T-cell (primary cell): Measurements from ENCODE around the gene LRRFIP2. TPM values are rescaled to one million over a fixed set of nuclear protein-coding genes. Genes with fewer than 3 reads are reported as not detected.

ENCODE experiments used
- ATAC-seq, 4 experiments: fragments of 200-7000 bp in 3 of 4; fragments of 150-1000 bp in 1 of 4; cut with Tn5 transposase; replicated peaks in 1 of 4; 1 replicate in 3 of 4; 2 replicates in 1 of 4; pipeline ENCODE4 v1.10.0; 2021; ENCODE audit warnings: moderate library complexity in 3 of 4, mild to moderate bottlenecking in 2 of 4, moderate number of reproducible peaks in 1 of 4
- CTCF ChIA-PET, 2 donors: fragments of 300-600 bp; sonication (Branson Sonifier 250); formaldehyde crosslinking; loops; one replicate each; lab custom pipeline; 2022; ENCODE audit warnings: antibody characterized with exemption in 2 of 2; lab: Charles Lee
- POLR2A ChIA-PET, 2 donors: fragments of 300-600 bp; sonication (Branson Sonifier 250); formaldehyde crosslinking; loops; one replicate each; lab custom pipeline; 2022; ENCODE audit warnings: antibody characterized with exemption in 2 of 2; lab: Charles Lee
- DNase-seq, 35 experiments: peaks; one replicate each; pipeline versions ENCODE4 v3.0.0 to v3.0.0-alpha.2; 2013 to 2023
- H3K27ac ChIP-seq: one replicate; pipeline ENCODE4 v1.5.1; 2013; ENCODE audit warnings: low read length
- H3K27me3 ChIP-seq, 2 experiments: replicated peaks in 1 of 2; 1 replicate in 1 of 2; 2 replicates in 1 of 2; pipeline versions ENCODE4 v1.6.1 to v1.7.0; 2013; ENCODE audit warnings: low read length in 1 of 2, mixed read lengths in 1 of 2; ENCODE audit not compliant: control insufficient read depth in 2 of 2, insufficient read depth in 2 of 2; ENCODE audit errors: extremely low read depth in 1 of 2
- H3K36me3 ChIP-seq, 2 donors: 1 replicate in 1 of 2; 2 replicates in 1 of 2; pipeline versions ENCODE4 v1.6.1 to v1.7.0; 2013; ENCODE audit warnings: low read length in 1 of 2; ENCODE audit not compliant: control insufficient read depth in 2 of 2, insufficient read depth in 1 of 2; ENCODE audit errors: extremely low read depth in 1 of 2
- H3K4me1 ChIP-seq, 2 experiments: 1 replicate in 1 of 2; 2 replicates in 1 of 2; pipeline versions ENCODE4 v1.6.1 to v1.7.0; 2013; ENCODE audit warnings: low read length in 2 of 2, mixed read lengths in 1 of 2; ENCODE audit not compliant: insufficient read depth in 2 of 2, control insufficient read depth in 1 of 2; ENCODE audit errors: extremely low read depth in 1 of 2
- H3K4me3 ChIP-seq, 2 donors: 1 replicate in 1 of 2; 2 replicates in 1 of 2; pipeline versions ENCODE4 v1.5.1 to v1.7.0; 2013; ENCODE audit warnings: mild to moderate bottlenecking in 2 of 2, low read length in 1 of 2, moderate library complexity in 1 of 2; ENCODE audit not compliant: control insufficient read depth in 1 of 2; ENCODE audit errors: extremely low read depth in 1 of 2
- H3K9me3 ChIP-seq: 2 replicates; pipeline ENCODE4 v1.7.0; 2013
- H3K27ac Mint-ChIP-seq, 2 donors: one replicate each; pipeline ENCODE4 v1.8.0; 2020 to 2021; ENCODE audit warnings: mild to moderate bottlenecking in 2 of 2, mixed read lengths in 2 of 2
- H3K27me3 Mint-ChIP-seq, 2 donors: one replicate each; pipeline ENCODE4 v1.8.0; 2021 to 2022; ENCODE audit warnings: mixed read lengths in 2 of 2
- H3K36me3 Mint-ChIP-seq: one replicate; pipeline ENCODE4 v1.8.0; 2021; ENCODE audit warnings: mixed read lengths
- H3K4me1 Mint-ChIP-seq, 3 donors: one replicate each; pipeline ENCODE4 v1.8.0; 2020 to 2022; ENCODE audit warnings: mixed read lengths in 3 of 3, mild to moderate bottlenecking in 1 of 3
- H3K4me3 Mint-ChIP-seq, 3 donors: one replicate each; pipeline ENCODE4 v1.8.0; 2020 to 2022; ENCODE audit warnings: mild to moderate bottlenecking in 3 of 3, mixed read lengths in 3 of 3, moderate library complexity in 3 of 3
- H3K9me3 Mint-ChIP-seq, 3 donors: one replicate each; pipeline ENCODE4 v1.8.0; 2020 to 2022; ENCODE audit warnings: mixed read lengths in 3 of 3
- WGBS: methylation state at CpG from one replicate; pipeline ENCODE4 v1.1.5; 2013; ENCODE audit warnings: missing lambda C conversion rate; ENCODE audit not compliant: insufficient coverage; 5-methylcytosine and 5-hydroxymethylcytosine counted together
- total RNA-seq, 35 experiments: library from RNA in 6 of 35; stranded (reverse) in 6 of 35; fragments of 120-200 nt in 1 of 35; gene quantifications; one replicate each; pipeline versions ENCODE4 v1.2.1 to v1.2.4 and lab custom pipeline; 2013 to 2026

LRRFIP2 gene
- total RNA-seq, 5 donors from 2014 or later (not counting 1 experiment from before 2014, with no cell fraction given) = 26.0 to 39.3 (median 32.9) TPM

- H3K27ac Mint-ChIP-seq = no peak overlapping the region
- Histone ChIP-seq H3K4me1 (no peaks in the 10 kb centered on the region), H3K27ac (no peak overlapping the region), H3K27me3 (no peaks in the 10 kb centered on the region), H3K4me3 (no peak overlapping the region), H3K9me3 (no peaks in the 10 kb centered on the region), H3K36me3 (peaks cover 3 to 22% of the 10 kb centered on the region in 2 donors)
- peaks cover 0 to 4% (median 0%) of the 10 kb centered on the region in 3 donors for H3K4me1 Mint-ChIP-seq
- H3K36me3 Mint-ChIP-seq = peaks cover 47% of the 10 kb centered on the region
- H3K4me3 Mint-ChIP-seq = no peak overlapping the region
- WGBS = 100% methylated on average over 1 of the region's 3 CpGs
- ChIA-PET CTCF (interaction anchor here in 1 of 2 donors (0.6 kb wide), 1 partner anchor 27 kb away, joined by 3 read pairs; no protein-coding TSS in a partner anchor), POLR2A (interaction anchor here in 1 of 2 donors (0.5 kb wide), 1 partner anchor 122 kb away, joined by 3 read pairs; no protein-coding TSS in a partner anchor)
- DNase-seq = no peak
- no peaks in the 10 kb centered on the region for H3K9me3 Mint-ChIP-seq
- no peaks in the 10 kb centered on the region for H3K27me3 Mint-ChIP-seq
- ATAC-seq = no peak
These were observed 81.9 kb downstream of the LRRFIP2 start for GRCh38 chr3:37092484-37092883.

DNA sequence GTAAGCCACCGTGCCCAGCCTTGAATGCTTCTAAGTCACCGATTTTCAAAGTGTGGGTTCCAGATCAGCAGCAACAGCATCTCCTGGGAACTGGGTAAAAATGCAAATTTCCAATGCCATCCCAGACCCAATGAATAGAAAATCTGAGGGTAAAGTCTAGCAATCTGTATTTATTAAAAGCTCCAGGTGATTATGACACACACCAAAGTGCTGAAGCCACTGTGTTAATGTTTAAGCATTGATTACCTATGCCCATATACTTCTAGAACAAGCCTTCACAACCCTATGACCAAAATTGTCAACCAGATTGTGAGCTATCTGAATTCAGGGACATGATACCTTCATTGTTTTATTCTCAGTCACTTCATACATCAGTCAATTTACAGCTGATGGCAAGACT lies 86.5 kb downstream of the LRRFIP2 start:
- Histone ChIP-seq H3K36me3 (peaks cover 3 to 21% of the 10 kb centered on the region in 2 donors), H3K4me1 (no peaks in the 10 kb centered on the region), H3K27ac (no peak overlapping the region), H3K4me3 (no peak overlapping the region), H3K9me3 (no peaks in the 10 kb centered on the region), H3K27me3 (no peaks in the 10 kb centered on the region)
- H3K4me1 Mint-ChIP-seq = no peaks in the 10 kb centered on the region
- H3K27ac Mint-ChIP-seq = no peak overlapping the region
- ChIA-PET CTCF (no interaction called here), POLR2A (no interaction called here)
- H3K4me3 Mint-ChIP-seq = no peak overlapping the region
- no peaks in the 10 kb centered on the region for H3K27me3 Mint-ChIP-seq
- DNase-seq = no peak
- H3K36me3 Mint-ChIP-seq = peaks cover 45% of the 10 kb centered on the region
- ATAC-seq = no peak
- 100% methylated on average over 1 of the region's 2 CpGs for WGBS
- H3K9me3 Mint-ChIP-seq = no peaks in the 10 kb centered on the region

DNA sequence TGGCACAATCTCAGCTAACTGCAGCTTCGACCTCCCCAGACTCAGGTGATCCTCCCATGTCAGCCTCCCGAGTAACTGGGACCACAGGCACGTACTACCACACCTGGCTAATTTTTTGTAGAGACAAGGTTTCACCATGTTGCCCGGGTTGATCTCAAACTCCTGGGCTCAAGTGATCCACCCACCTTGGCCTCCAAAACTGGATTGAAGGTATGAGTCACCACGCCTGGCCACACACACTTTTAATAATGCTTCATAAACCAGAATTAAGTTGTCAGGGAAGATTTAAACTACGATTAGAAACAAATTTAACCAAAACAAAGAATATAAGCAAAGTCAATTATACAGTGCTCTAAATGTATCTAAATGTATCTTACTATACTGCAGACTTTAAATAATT lies 87.5 kb downstream of the LRRFIP2 start:
- ChIA-PET CTCF (no interaction called here), POLR2A (no interaction called here)
- Histone ChIP-seq H3K4me1 (no peaks in the 10 kb centered on the region), H3K9me3 (no peaks in the 10 kb centered on the region), H3K27ac (no peak overlapping the region), H3K36me3 (peaks cover 3 to 20% of the 10 kb centered on the region in 2 donors), H3K27me3 (no peaks in the 10 kb centered on the region), H3K4me3 (no peak overlapping the region)
- Mint-ChIP-seq H3K36me3 (peaks cover 46% of the 10 kb centered on the region), H3K4me1 (no peaks in the 10 kb centered on the region), H3K4me3 (no peak overlapping the region), H3K27ac (no peak overlapping the region), H3K9me3 (no peaks in the 10 kb centered on the region), H3K27me3 (no peaks in the 10 kb centered on the region)
- WGBS = 100% methylated on average over 2 of the region's 6 CpGs
- ATAC-seq = no peak
- no peak for DNase-seq

DNA sequence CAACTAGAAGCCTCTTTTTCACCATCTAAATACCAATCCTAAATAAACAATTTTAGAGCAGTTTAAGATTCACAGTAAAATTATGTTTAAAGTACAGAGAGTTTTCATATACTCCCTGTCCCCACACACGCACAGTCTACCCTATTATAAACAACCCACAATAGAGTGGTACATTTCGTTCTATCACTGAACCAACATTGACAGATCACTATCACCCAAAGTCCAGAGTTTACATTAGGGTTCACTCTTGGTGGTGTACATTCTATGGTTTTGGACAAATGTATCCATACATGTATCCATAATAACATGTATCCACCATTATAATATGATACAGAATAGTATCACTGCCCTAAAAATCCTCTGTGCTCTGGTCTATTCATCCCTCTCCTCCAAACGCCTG lies 92.1 kb downstream of the LRRFIP2 start:
- Mint-ChIP-seq H3K27me3 (no peaks in the 10 kb centered on the region), H3K4me3 (no peak overlapping the region), H3K27ac (no peak overlapping the region), H3K4me1 (no peaks in the 10 kb centered on the region), H3K9me3 (no peaks in the 10 kb centered on the region), H3K36me3 (peaks cover 54% of the 10 kb centered on the region)
- ATAC-seq = no peak
- Histone ChIP-seq H3K27me3 (no peaks in the 10 kb centered on the region), H3K4me1 (no peaks in the 10 kb centered on the region), H3K27ac (no peak overlapping the region), H3K9me3 (no peaks in the 10 kb centered on the region), H3K36me3 (peaks cover 0 to 20% of the 10 kb centered on the region in 2 donors), H3K4me3 (no peak overlapping the region)
- no CpG with 5 or more reads among the region's 3 CpGs for WGBS
- ChIA-PET POLR2A (interaction anchor here in 1 of 2 donors (0.6 kb wide), 1 partner anchor 67 kb away, joined by 9 read pairs; no protein-coding TSS in a partner anchor), CTCF (no interaction called here)
- no peak for DNase-seq

GRCh38 chr3:37075955-37076354 lies 98.4 kb downstream of the LRRFIP2 start:
- WGBS = no CpG with 5 or more reads among the region's 1 CpG
- Mint-ChIP-seq H3K27ac (no peak overlapping the region), H3K27me3 (no peaks in the 10 kb centered on the region), H3K36me3 (peaks cover 58% of the 10 kb centered on the region), H3K4me1 (peaks cover 5 to 12% (median 5%) of the 10 kb centered on the region in 3 donors), H3K4me3 (no peak overlapping the region), H3K9me3 (no peaks in the 10 kb centered on the region)
- ATAC-seq = no peak
- no peak overlapping the region for H3K4me3 ChIP-seq
- ChIA-PET POLR2A (no interaction called here), CTCF (no interaction called here)
- DNase-seq = no peak
- peaks cover 0 to 22% of the 10 kb centered on the region in 2 donors for H3K36me3 ChIP-seq
- H3K27ac ChIP-seq = no peak overlapping the region
- H3K27me3 ChIP-seq = no peaks in the 10 kb centered on the region
- H3K4me1 ChIP-seq = peaks cover 0 to 4% of the 10 kb centered on the region in 2 experiments
- no peaks in the 10 kb centered on the region for H3K9me3 ChIP-seq

- DNase-seq (no peak), ATAC-seq (no peak)
- Mint-ChIP-seq H3K27ac (no peak overlapping the region), H3K4me1 (peaks cover 5 to 12% (median 5%) of the 10 kb centered on the region in 3 donors), H3K4me3 (no peak overlapping the region), H3K36me3 (peaks cover 53% of the 10 kb centered on the region), H3K27me3 (no peaks in the 10 kb centered on the region), H3K9me3 (no peaks in the 10 kb centered on the region)
- Histone ChIP-seq H3K27ac (no peak overlapping the region), H3K4me3 (no peak overlapping the region), H3K9me3 (no peaks in the 10 kb centered on the region), H3K27me3 (no peaks in the 10 kb centered on the region), H3K4me1 (peaks cover 0 to 4% of the 10 kb centered on the region in 2 experiments), H3K36me3 (peaks cover 0 to 14% of the 10 kb centered on the region in 2 donors)
- ChIA-PET CTCF (no interaction called here), POLR2A (no interaction called here)
- WGBS = 100% methylated on average over 1 of the region's 3 CpGs
These were observed 100.2 kb downstream of the LRRFIP2 start for GRCh38 chr3:37074178-37074577.
